ENCODE data around the gene OR8B8.
"Not testable (repeated sequence)": the region's sequence is repeated elsewhere in the genome, so short reads cannot be mapped to it uniquely, and the experiment has no call there.

Gene OR8B8

GRCh38 chr11:124441081-124441480 lies 4.4 kb downstream of the OR8B8 start:
- no peak for DNase-seq

GRCh38 chr11:124440608-124441007 lies 4.9 kb downstream of the OR8B8 start:
- no peak for DNase-seq

GRCh38 chr11:124434699-124435098 lies 10.8 kb downstream of the OR8B8 start:
- no peak for DNase-seq

GRCh38 chr11:124429599-124429998 lies 15.9 kb downstream of the OR8B8 start:
- no peak for DNase-seq

GRCh38 chr11:124424384-124424921 lies 21.0 kb downstream of the OR8B8 start, which contains the start of gene OR8B4:
Gene OR8B4, minus strand, starts transcription at chr11:124424871. Its CDS starts 0 bp downstream, at chr11:124424871.
- DNase-seq, result no peak

GRCh38 chr11:124421043-124421442 lies 24.5 kb downstream of the OR8B8 start:
- DNase-seq, result no peak

GRCh38 chr11:124415356-124415923 lies 30.1 kb downstream of the OR8B8 start:
- DNase-seq, result no peak

GRCh38 chr11:124409906-124410305 lies 35.6 kb downstream of the OR8B8 start:
- no peak for DNase-seq

GRCh38 chr11:124405581-124405980 lies 39.9 kb downstream of the OR8B8 start:
- DNase-seq, result no peak

- DNase-seq, result not testable (repeated sequence)
Observed at GRCh38 chr11:124403186-124403585, 42.3 kb downstream of the OR8B8 start.

GRCh38 chr11:124402326-124402922 lies 43.1 kb downstream of the OR8B8 start:
- DNase-seq, result peak; percentile 6

GRCh38 chr11:124398924-124399323 lies 46.6 kb downstream of the OR8B8 start, which contains the start of gene OR8B3:
Gene OR8B3, minus strand, starts transcription at chr11:124399024. Its CDS starts 1,673 bp downstream, at chr11:124397351.
- DNase-seq, result no peak

GRCh38 chr11:124396847-124397246 lies 48.6 kb downstream of the OR8B8 start:
- DNase-seq, result not testable (repeated sequence)

GRCh38 chr11:124394408-124394807 lies 51.1 kb downstream of the OR8B8 start:
- DNase-seq, result no peak
